Measurements from ENCODE around the gene PKIG.
A peak's percentile ranks its signal among the peaks of the same experiment; 100 is the strongest.

DNA sequence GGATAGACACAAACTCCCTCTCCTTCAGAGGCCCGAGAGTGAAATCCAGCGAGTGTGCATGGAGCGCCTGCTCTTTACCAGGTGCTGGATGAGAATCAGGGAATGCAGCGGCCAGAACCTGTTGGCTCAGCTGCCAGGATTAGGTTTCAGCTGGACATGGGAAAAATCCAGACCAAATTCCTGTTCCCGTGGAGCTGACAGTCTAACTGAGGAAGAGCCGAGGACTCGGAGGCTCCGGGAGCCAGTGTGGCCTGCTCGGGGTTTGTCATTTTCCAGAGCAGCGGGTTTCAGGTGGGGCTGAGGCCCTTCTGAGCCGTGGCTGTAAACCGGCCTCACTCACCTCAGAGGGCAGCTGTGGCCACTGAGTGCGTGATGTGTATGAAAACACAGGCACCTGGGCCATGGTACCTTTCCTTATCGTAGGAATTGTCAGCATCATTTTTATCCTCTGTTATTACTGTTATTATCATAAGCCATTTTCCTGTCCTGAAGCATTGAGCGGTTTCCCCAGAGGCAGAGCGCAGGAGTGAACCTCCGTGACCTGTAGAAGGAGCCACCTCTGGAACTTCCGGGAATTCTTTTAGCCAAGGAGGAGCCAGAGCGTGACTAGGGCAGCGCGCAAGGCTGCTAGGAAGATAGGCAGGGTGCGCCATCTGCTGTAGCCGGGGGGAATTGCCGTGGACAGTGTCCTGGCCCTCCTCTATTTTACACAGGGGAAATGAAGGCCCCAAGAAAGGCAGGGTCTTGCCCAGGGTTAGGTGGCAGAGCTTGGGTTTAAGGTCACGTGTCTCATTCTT is 27.3 kb downstream of the PKIG start:
- TF ChIP-seq STAG1 (CRISPR knock-in tag; IDR thresholded peaks at IDR 0.05; ENCODE audit: borderline replicate concordance) (peak; percentile 88), ATF3 (IDR thresholded peaks at IDR 0.05) (no peak), ATF3 (CRISPR knock-in tag; conservative IDR thresholded peaks at IDR 0.05) (no peak), U2AF2 (optimal IDR thresholded peaks at IDR 0.05; ENCODE audit: low read depth, low read length) (no peak), SREBF2 (CRISPR knock-in tag; IDR thresholded peaks at IDR 0.05) (no peak), ZNF263 (CRISPR knock-in tag; IDR thresholded peaks at IDR 0.05; ENCODE audit: borderline replicate concordance) (no peak), NCOA1 (IDR thresholded peaks at IDR 0.05; ENCODE audit: low read depth) (no peak)

Measured in K562 (cell line).